ENCODE data around the gene SPIRE1.

DNA sequence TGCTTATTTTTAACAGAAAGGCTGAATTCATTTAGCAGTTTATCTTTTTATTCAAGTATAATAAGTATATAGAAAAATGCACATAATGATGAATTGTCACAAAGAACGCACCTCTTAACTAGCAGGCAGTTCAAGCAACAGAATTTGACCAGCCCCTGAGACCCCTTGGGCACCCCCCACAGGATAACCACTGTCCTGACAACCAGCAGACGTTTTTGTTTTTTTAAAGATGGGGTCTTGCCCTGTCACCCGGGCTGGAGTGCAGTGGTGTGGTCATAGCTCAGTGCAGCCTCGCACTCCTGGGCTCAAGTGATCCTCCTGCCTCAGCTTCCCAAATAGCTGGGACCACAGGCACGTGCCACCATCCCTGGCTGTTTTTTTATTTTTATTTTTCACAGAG is 236.2 kb downstream of the SPIRE1 start:
- TF ChIP-seq, protein P1, sequence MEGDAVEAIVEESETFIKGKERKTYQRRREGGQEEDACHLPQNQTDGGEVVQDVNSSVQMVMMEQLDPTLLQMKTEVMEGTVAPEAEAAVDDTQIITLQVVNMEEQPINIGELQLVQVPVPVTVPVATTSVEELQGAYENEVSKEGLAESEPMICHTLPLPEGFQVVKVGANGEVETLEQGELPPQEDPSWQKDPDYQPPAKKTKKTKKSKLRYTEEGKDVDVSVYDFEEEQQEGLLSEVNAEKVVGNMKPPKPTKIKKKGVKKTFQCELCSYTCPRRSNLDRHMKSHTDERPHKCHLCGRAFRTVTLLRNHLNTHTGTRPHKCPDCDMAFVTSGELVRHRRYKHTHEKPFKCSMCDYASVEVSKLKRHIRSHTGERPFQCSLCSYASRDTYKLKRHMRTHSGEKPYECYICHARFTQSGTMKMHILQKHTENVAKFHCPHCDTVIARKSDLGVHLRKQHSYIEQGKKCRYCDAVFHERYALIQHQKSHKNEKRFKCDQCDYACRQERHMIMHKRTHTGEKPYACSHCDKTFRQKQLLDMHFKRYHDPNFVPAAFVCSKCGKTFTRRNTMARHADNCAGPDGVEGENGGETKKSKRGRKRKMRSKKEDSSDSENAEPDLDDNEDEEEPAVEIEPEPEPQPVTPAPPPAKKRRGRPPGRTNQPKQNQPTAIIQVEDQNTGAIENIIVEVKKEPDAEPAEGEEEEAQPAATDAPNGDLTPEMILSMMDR (IDR thresholded peaks at IDR 0.05), result no peak
- no peak for TF ChIP-seq POLR2AphosphoS5 (IDR thresholded peaks at IDR 0.05; ENCODE audit: insufficient read depth in 1 of 2, low read depth in 1 of 2)
